Measurements from ENCODE around the gene PLA2G12A.
A peak's percentile ranks its signal among the peaks of the same experiment; 100 is the strongest.

PLA2G12A gene

DNA sequence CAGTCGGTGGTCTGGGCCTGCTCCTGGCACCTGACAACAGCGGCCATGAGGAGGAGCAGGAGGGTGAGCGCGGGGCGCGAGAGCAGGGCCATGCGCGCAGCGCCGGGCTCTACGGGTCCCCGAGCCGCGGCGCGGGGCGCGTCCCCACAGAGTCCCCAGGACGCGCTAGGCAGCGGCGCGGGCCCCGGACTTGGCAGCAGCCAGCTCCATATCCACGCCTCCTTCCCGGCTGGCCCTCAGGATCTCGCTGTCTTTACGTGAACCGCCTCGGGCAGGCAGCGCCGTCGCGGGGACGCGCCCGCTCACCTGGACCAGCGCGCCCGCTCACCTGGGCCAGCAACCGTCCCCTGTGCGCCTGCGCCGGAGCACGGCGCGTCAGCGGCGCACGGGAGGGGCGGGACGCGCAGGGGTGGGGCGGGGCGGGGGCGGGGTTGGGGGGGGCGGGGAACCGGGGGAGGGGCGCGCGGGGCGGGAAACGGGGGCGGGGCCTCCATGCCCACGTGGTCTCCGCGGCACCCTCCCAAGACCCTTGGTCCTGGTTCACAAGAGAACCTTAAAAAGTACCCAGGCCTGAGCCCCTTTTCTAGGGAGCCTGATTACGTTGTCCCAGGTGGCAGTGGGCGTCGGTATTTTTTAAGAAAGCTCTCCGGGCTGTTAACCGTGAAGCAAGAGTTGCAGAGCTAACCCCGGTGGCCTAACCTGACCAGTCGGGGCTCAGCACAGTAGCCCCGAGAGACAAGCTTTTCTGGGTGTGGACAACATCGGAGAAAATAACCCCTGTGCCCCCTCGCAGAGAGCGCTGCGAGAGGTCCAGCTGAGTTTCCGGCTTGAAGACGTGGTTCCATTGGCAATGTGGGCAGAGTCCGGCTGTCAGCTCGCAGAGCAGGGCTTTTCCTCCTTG, at the start of gene PLA2G12A:
TSS of gene PLA2G12A (minus strand) at position 353 of the 901 bp plus-strand sequence. CDS start at position 92, 261 bp downstream.
- peak; percentile 47 to 57 for DNase-seq (ENCODE audit: low read depth in 2 of 2, low spot score in 1 of 2)

DNA sequence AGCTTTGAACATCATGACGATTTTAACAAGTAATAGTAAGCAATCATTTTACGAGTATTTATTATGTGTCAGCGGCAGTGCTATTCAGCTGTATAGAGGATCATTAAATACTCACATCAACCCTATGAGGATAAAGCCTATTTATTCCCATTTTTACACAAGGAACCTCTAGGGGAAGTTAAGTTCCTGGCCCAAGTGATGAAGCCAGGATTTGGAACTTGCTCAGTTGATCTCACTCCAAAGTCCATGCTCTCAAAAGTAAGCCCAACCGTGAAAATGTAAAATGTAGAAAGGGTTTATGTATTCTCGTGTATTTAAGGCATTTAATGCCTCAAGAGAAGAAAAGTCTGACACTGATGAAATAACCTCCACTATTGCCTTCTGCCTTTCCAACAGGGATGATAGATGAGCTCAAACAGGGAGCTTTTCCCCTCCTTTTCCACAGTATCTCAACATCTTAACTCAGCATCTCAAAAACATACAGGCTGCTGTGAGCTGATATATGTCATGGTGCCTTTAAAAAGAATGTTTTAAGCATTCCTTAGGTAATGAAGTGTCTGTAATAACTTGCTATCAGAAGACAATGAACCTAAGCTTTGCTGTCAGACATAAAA, 35.0 kb upstream of the PLA2G12A start:
- no peak for DNase-seq (ENCODE audit: low read depth in 2 of 2, low spot score in 1 of 2)

DNA sequence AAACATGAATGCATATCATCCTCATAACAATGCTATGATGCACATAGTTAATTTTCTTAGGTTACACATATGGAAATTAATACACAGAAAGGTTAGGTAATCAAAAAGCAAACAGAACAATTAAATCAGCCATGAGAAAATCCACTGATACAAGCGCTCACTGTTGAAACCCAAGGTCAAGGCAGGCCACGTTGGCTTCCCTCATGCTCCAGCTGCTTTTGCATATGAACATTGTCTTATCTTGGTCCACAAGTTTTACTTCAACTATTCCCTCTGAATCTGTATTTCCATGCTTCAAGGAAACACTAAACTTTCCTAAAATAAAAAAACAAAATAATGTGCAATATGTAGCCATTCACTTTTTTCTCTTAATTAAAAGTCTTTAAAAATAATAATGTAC, 34.5 kb upstream of the PLA2G12A start:
- DNase-seq (ENCODE audit: low read depth in 2 of 2, low spot score in 1 of 2): no peak

DNA sequence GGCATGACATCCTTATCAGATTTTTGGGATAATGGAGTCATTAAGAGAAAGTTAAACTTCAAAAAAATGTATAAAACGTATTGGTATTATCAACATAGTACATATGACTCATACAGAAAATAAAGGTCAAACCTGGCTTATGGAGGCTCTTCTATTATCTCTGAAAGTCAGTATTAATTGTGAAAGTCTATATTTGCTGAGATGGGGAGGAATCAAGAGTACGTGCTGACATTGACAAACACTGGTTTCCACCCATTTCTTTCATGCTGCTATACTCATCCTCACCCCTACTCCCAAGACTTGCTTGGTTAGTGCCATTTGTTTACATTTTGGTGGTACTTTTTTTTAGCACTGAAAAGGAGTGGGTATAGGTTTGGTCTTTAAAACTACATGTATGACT, 30.8 kb upstream of the PLA2G12A start:
- DNase-seq (ENCODE audit: low read depth in 2 of 2, low spot score in 1 of 2): no peak

DNA sequence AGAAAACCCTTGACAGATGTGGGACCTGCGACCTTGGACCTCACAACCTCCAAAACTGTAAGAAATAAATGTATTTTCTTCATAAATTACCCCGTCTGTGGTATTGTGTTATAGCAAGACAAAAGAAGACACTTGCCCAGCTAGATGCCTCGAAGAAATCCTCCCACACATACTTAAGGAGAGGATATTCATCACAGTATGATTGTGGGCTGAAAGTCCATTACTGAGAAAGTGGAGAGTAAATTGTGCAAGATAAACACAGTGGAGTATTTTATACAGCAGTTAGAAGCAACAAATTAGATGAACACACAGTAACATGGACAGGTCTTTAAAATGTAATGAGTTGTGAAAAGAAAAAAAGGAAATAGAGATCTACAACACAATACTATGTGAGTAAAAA, 25.8 kb upstream of the PLA2G12A start:
- DNase-seq (ENCODE audit: low read depth in 2 of 2, low spot score in 1 of 2): no peak

DNA sequence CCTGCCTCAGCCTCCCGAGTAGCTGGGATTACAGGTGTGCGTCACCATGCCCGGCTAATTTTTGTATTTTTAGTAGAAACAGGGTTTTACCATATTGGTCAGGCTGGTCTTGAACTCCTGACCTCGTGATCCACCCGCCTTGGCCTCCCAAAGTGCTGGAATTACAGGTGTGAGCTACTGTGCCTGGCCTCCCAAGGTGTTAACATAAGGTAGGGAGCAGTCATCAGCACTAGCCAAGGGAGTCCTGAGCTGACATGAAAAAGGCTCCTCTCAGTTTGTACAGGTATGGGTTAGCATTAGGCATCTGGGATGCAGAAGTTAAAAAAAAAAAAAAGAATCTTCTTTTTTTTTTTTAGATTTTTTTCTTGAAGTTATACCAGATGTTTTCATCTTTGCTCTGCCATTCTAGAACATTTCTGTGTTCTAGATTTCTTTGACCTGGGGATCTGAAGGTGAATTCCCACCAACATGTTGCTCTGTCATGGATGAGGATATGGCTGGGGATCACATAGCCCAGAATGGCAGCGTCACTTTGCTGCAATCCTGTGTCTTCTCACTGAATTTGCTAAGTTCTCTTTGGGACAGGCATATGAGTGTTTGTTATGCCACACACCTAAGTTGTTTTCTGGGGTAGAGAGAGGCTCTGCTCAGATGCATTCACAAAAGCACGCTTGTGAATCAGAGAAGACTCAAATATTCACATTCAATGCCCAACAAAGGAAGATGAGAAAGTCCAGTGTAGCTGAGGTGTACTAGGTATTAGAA, 24.4 kb upstream of the PLA2G12A start:
- no peak for DNase-seq (ENCODE audit: low read depth in 2 of 2, low spot score in 1 of 2)

DNA sequence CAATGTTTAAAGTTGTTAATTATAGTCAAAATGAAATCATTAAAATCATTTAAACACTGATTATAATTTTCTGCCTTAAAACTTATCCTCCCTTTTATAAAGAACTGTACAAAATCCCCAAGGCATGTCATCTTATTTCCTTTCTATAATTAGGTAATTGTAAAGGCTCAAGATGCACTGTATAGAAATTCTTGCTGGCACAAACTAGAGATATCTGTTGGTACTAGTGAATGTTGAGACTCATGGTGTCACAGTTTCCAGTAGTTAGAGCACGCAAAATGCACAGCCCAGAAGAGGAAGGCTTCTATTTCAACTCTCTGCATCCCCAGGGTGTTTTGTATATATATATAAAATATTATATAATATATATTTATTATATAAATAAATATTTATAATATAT, 22.7 kb upstream of the PLA2G12A start:
- no peak for DNase-seq (ENCODE audit: low read depth in 2 of 2, low spot score in 1 of 2)

DNA sequence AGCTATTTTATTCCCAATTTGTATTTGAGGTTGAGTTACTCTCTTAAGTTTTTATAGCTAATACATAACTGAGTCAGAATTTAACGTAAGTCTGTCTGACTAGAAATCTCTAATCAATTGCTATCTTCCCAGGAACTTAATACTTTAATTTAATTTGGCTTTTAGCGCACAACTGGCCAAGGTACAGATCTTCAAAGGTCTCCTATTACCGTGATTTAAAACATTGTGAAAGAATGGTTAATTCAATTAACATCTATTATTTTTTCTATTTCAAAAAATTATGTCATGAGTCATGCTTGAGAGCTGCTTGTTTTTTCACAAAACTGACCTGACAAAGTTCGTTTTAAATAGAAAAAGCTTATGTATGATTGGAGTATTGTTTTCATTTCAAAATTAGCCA, 22.0 kb upstream of the PLA2G12A start:
- no peak for DNase-seq (ENCODE audit: low read depth in 2 of 2, low spot score in 1 of 2)

DNA sequence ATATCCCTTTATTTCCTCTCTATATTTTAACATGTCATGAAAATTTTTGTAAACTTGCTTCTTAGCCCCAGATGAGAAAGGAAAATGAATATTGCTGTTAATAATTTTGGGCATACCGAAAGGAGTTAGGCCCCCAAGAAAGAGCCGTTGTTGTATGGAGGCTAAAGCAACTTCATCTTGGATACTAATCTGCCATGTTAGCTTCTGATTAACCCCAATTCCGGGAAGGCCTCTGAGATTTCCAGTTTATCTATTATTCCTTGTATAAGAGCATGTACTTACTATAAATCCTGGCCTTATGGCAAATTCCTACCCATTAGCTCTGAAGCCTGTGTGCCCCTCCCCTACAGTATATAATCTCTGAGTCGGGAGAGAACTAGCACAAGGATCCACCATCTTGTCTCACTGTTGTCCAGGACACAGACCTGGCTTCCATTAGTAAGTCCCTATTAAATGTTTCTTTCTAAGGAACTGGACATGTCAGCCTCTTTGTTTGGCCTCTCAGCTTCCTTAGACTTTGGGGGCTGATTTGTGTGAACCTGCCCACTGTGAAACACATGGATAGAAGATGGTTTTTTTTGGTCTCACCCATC, 20.9 kb upstream of the PLA2G12A start:
- no peak for DNase-seq (ENCODE audit: low read depth in 2 of 2, low spot score in 1 of 2)

DNA sequence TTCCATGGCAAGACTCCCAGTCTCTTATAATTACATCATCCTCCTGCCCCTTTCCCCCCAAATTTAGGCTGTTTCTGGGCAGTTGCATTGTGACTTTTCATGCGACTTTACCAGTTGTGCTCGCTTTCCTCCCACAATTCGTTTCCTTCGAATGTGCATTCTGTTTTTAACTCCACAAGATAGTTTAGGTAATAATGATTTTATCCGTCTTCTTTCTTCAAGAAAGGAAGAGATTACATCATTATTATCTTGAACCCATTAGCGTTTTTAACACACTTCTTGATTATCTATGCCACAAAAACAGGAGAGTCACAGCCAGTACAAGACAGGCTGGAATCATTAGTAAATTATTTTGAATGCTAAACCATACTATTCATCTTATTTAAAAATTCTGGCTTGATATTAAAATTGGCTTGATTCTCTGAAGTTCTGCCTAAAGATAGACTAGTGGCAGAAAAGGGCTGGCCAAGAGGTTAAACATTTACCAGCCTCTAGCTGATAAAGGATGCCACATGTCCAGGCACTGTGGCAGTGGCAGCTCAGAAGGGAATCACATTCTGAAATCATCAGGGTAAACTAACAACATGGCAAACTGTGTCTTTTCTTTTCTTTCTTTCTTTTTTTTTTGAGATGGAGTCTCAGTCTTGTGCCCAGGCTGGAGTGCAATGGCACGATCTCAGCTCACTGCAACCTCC, 19.7 kb upstream of the PLA2G12A start:
- DNase-seq (ENCODE audit: low read depth in 2 of 2, low spot score in 1 of 2): no peak

DNA sequence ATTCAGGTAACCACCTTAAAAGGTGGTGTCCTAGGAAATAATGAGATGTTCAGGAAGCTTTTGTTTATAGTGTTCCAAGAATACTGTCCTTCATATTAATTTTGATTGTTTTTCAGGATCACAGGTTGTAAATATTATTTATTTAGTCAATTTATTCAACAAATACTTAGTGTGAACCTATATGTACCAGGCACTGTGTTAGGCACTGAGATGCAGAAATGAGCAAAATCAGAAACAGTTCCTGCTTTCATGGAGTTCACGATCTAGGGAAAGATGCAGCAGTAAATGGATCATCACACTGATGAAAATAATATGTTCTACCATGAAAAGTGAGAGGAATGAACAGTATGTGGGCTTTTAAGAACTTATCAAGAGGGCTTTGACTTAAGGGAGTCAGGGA, 18.2 kb upstream of the PLA2G12A start:
- no peak for DNase-seq (ENCODE audit: low read depth in 2 of 2, low spot score in 1 of 2)

DNA sequence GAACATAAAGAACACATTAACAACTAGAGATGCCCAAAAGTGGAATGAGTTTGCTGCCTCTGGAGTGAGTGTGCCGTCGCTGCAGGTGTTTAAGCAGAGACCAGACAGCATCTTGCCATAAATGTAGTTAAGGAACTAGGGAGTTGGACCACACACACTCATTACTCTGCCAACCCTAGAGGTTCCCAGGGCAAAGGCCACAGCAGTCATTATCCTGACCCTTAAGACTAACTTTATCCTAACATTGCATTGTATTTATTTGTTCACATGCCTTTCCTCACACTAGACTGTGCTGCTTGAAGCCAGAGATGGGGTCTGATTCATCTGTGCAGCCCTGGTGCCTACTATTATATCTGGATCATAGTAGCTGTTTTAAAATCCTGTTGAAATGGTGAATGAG, 16.9 kb upstream of the PLA2G12A start:
- DNase-seq (ENCODE audit: low read depth in 2 of 2, low spot score in 1 of 2): no peak

DNA sequence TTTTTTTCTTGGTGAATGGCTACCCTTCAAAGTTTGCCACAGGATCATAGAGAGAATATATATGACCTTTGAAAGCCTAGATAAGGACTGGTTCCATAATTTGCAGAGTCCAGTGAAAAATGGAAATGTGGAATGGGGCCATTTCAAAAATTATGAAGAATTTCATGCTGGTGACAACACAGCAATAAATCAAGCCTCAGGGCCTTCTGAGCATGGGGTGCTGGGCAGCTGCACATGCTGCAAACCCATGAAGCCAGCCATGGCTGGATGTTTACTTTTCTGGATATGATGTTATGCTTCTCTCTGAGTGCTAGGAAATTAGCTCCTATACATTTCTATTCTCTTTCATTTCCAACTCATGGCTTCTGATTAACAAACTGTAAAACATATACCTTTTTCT, 16.0 kb upstream of the PLA2G12A start:
- no peak for DNase-seq (ENCODE audit: low read depth in 2 of 2, low spot score in 1 of 2)

DNA sequence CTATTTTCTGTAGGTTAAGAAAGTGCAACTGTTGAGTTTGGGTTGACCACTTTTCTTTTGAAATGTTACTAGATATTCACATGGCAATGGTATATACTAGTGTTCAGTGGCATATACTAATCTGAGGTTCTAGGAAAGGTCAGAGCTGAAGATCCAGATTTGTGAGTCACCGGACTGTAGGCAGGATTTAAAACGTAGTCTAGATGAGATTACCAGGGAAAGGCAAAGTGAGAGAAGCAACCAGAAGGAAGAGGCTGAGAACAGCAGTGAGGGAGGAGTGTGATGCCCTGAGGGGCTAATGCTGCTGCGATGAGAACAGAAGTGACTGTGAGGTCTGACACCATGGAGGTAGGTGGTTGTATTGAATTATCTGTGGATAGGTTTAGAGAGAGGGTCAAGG, 9.7 kb upstream of the PLA2G12A start:
- no peak for DNase-seq (ENCODE audit: low read depth in 2 of 2, low spot score in 1 of 2)

DNA sequence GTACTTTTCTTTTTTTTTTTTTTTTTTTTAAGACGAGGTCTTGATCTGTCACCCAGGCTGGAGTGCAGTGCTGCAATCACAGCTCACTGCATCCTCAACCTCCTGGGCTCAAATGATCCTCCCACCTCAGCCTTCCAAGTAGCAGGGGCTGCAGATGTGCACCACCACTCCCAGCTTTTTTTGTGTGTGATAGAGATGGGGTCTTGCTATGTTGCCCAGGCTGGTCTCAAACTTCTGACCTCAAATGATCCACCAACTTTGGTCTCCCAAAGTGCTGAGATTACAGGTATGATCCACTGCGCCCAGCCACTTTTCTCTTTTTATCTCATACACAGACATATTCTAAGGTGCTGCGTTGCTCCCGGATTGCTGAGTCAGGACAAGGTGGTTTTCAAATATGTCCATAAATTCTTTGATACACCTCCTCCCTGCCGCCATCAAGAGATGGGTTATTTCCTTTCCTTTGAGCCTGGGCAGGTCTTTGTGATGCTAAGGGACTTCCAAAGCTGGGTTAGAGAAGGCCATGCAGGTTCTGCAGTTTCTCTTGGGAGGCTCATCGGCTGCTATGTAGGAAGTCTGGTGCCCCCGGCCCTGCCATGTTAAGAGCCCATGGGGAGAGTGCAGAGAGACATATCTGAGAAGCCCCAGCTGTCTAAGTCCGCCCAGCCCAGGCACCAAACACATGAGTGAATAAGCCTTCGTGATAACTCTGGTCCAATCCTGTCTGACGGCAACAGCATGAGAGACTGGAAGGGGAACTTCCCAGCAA, 8.4 kb upstream of the PLA2G12A start:
- no peak for DNase-seq (ENCODE audit: low read depth in 2 of 2, low spot score in 1 of 2)

DNA sequence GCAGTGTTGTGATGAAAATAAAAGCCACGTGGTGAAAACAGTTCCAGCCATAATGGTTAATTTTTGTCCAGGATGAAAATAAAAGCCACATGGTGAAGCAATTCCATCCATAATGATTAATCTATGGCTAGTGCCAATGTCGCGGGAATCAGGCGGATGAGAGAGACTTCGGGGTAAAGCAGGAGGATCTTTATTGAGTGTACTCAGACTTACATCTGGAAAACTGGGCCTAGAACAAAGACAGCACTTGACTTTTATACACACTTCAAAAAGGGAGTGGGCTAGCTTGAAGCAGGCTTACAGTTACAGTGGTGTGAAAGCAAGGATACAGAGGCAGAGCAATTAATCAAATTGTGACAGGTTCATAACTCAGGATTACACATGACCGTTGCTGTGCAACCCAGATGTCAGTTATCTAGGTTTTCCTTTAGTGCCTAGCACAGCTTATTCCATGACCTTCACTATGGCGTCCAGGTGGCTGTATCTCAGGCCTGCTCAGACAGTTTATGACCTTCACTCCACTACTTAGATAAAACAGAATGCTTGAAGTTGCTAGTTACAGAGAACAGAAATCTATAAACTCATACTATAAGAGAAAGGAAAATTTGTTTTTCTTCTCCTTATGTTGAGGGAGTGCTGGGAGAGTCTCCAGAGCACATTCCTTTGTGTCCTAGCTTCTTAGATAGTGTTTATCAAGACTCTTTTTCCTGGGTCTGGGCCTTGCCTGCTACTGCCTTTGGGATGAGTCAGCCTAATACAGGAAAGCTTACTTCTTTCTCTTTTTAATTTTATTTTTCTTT, 5.9 kb upstream of the PLA2G12A start:
- DNase-seq (ENCODE audit: low read depth in 2 of 2, low spot score in 1 of 2): no peak

DNA sequence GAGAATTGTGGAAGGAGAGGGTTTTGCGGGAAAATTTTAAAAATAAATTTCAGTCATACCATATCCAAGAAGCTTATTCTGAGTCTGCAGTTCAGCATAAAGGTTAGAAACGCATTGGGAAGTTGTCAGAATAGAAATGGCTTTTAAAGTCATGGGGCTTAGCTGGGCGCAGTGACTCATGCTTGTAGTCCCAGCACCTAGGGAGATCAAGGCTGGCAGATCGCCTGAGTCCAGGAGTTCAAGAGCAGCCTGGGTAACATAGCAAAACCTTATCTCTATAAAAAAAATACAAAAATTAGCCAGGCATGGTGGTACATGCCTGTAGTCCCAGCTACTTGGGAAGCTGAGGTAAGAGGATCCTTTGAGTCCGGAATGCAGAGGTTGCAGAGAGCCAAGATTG, 3.9 kb upstream of the PLA2G12A start:
- no peak for DNase-seq (ENCODE audit: low read depth in 2 of 2, low spot score in 1 of 2)

DNA sequence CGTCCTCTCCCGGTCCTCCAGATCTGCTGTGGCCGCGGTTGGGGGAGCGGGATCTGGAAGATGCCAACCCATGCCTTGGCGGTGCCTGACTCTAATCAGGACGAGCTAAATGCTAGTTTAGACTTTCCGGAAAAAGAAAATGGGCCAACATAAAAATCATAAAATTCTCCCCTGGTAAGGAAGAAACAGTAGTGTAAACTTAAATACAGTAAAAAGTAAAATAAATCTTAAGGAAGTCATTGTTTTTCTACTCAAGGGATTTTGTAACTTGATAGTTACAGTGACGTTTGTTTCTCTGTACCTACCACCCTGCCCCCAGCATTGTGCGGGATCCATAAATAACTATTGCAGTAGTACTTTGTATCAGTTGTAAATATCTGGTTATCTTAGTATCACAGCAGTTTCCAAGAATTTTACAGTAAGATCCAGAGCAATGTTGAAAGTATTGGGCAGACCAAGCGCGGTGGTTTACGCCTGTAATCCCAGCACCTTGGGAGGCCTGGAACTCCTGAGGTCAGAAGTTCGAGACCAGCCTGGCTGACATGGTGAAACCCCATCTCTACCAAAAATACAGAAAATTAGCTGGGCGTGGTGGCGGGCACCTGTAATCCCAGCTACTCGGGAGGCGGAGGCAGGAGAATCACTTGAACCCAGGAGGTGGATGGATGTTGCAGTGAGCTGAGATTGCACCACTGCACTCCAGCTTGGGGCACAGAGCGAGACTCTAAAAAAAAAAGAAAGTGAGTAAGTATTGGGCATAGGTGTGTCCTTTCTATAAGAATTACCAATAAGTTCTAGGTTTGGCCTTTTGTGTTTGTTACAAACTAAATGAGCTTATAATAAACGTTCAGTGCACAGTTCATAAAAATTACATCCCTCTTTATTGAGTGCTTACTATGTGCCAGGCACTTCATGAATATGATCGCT, 1.0 kb upstream of the PLA2G12A start:
- DNase-seq (ENCODE audit: low read depth in 2 of 2, low spot score in 1 of 2): no peak
